Prostate gland (tissue), 2 donors: Measurements from ENCODE around the gene HMGCL.

Experiments used
- POLR2AphosphoS5 ChIP-seq: sonication (generic); formaldehyde crosslinking; IDR thresholded peaks from one replicate; pipeline ENCODE4 v1.6.1; 2017; ENCODE audit warnings: antibody characterized with exemption
- TF ChIP-seq, protein P1 (sequence below), 4 experiments: fragments of 200-600 bp in 2 of 4; fragments of 450-650 bp in 2 of 4; sonication (generic) in 2 of 4; IDR thresholded peaks; 1 replicate in 3 of 4; 2 replicates in 1 of 4; pipeline ENCODE4 v1.5.1; 2016 to 2019; ENCODE audit warnings: antibody characterized with exemption in 4 of 4, mild to moderate bottlenecking in 2 of 4, moderate library complexity in 2 of 4

GRCh38 chr1:23854568-23854967 is 29.3 kb upstream of the HMGCL start:
- TF ChIP-seq, protein P1, sequence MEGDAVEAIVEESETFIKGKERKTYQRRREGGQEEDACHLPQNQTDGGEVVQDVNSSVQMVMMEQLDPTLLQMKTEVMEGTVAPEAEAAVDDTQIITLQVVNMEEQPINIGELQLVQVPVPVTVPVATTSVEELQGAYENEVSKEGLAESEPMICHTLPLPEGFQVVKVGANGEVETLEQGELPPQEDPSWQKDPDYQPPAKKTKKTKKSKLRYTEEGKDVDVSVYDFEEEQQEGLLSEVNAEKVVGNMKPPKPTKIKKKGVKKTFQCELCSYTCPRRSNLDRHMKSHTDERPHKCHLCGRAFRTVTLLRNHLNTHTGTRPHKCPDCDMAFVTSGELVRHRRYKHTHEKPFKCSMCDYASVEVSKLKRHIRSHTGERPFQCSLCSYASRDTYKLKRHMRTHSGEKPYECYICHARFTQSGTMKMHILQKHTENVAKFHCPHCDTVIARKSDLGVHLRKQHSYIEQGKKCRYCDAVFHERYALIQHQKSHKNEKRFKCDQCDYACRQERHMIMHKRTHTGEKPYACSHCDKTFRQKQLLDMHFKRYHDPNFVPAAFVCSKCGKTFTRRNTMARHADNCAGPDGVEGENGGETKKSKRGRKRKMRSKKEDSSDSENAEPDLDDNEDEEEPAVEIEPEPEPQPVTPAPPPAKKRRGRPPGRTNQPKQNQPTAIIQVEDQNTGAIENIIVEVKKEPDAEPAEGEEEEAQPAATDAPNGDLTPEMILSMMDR (IDR thresholded peaks at IDR 0.05), result no peak
- TF ChIP-seq POLR2AphosphoS5, result no peak
